Superior temporal gyrus (tissue), 1 donor: ENCODE results near the gene SCAANT1.
A peak's percentile ranks its signal among the peaks of the same experiment; 100 is the strongest.

ENCODE experiments used
- DNase-seq: peaks from one replicate; pipeline ENCODE4 v3.0.0-alpha.2; 2016; ENCODE audit errors: extremely low spot score

Gene SCAANT1

GRCh38 chr3:63934041-63934866 is 22.1 kb upstream of the SCAANT1 start:
- no peak for DNase-seq

- DNase-seq, result no peak
Measured at GRCh38 chr3:63933459-63933858, 21.3 kb upstream of the SCAANT1 start.

GRCh38 chr3:63932509-63933212 is 20.5 kb upstream of the SCAANT1 start:
- DNase-seq, result no peak

DNA sequence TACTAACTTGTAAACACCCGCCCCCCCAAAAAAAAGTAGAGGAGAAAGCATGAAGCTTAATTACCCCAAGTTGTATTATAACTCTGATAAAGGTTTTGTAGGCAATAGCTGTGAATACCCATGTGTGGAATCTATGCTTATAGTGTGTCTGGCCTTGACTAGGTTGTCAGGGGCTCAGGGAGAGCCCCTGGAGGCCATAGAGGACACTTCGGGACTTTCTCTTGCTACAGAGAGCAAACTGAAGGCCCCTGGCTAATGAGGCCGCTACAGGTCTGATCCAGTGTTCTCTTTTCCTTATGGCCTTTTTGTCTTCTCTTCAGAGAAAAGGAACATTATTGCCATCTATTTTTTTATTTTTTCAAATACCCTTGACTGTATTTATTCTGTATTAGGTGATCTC is 19.1 kb upstream of the SCAANT1 start:
- no peak for DNase-seq

- peak; percentile 45 for DNase-seq
Measured at GRCh38 chr3:63927422-63928280, 15.5 kb upstream of the SCAANT1 start.

- DNase-seq, result no peak
Measured at GRCh38 chr3:63926309-63926708, 14.1 kb upstream of the SCAANT1 start.

- DNase-seq, result no peak
Measured at GRCh38 chr3:63922491-63923199, 10.5 kb upstream of the SCAANT1 start.

GRCh38 chr3:63921741-63922482 is 9.7 kb upstream of the SCAANT1 start:
- no peak for DNase-seq

DNA sequence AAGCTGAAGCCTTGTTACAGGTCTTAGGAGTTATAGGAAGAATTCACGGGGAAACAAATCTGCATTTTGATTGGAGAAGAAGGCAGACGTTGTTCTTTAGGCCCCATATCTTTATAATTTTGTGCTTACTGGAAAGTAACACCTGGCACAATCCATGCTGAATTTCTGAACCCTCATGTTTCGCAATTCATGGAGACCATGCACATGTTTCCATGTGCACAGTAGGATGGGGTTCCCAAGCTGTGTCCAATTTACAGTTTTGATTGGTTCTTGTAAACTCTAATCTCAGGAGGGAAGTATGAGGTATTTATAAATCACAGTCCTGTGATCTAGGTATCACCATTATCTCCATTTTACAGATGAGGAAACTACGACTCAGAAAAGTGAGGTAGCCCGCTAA is 7.8 kb upstream of the SCAANT1 start:
- no peak for DNase-seq

DNA sequence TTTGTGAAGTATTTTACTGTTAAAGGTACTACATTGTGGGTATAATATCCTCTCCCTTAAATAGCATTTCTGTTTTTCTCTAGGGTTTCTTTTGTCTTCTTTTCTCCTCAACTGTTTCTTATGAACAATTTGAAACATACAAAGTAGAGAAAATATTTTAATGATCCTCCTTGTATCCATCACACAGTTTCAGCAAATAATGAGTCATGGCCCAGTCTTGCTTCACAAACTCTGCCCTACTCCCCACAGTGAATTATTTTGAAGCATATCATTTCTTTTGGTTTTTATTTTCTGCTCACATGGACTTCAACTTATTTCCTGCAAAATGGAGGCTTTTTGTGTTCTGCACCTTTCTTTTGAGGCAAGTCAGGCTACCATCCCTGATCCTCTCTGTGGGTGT is 6.1 kb upstream of the SCAANT1 start:
- DNase-seq, result no peak

- no peak for DNase-seq
Measured at GRCh38 chr3:63914312-63914711, 2.1 kb upstream of the SCAANT1 start.

DNA sequence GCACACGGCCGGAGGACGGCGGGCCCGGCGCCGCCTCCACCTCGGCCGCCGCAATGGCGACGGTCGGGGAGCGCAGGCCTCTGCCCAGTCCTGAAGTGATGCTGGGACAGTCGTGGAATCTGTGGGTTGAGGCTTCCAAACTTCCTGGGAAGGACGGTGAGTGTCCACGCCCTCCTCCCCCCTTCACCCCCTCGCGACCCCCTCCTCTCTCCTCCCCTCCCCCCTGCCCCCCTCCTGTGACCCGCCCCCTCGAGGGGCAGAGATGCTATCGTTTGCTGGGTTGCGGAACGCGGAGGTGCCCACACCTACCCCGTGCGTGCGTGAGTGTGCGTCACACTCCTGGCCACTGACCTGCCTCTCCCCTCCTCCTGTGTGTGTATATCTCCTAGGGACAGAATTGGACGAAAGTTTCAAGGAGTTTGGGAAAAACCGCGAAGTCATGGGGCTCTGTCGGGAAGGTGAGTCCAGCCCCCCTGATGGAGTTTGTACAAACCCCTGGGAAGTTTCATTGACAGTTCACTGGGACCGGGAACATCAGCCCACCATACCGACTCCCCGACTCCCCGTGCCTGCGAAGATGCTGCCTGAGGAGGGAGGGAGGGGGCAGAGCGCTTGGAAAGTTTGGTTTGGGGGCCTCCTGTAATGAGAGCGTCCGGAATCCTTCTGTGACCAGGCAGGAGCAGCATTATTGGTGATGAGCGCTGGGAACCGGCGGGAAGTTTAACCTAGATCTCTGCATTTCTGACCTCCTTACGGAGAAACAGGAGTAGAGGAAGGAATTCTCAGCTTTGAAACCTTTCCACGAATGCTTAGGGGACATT is 795 bp upstream of the SCAANT1 start:
- DNase-seq, result no peak

DNA sequence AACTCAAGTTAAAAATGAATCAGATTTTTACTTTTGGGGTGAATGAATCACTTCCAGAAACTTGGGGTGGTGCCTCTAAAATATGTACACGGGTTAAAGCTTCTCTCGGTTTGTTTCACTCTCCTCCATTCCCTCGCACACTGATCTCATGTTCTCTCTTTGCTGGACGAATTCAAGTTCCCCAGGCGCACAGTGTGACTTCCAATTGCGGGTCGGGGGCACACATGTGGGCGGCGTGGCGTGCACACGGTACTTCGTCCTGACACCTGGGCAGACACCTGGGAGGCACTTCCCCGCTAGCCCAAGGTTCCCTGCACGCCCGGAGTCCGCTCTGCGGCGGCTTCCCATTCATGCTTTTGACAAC is 692 bp downstream of the SCAANT1 start:
- DNase-seq, result no peak

DNA sequence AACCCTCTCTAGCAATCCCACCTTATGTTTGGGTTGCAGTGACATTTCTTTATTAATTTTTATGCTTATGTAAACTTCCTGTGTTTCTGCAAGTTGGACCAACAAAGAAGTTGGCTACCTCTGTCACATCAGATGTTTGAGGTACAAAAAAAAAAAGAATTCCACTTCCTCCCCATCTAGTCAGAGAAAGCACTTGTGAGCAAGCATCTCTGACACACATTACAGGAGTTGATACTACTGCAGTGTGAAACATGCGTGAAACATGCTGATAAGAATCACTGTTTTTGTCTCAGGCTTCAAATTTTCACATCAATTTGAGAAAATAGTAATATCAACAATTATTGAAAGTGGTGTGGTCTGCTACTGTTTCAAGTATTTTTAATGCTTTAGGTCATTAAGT is 1.3 kb downstream of the SCAANT1 start:
- no peak for DNase-seq

- DNase-seq, result no peak
Measured at GRCh38 chr3:63910001-63910400, 2.2 kb downstream of the SCAANT1 start.

DNA sequence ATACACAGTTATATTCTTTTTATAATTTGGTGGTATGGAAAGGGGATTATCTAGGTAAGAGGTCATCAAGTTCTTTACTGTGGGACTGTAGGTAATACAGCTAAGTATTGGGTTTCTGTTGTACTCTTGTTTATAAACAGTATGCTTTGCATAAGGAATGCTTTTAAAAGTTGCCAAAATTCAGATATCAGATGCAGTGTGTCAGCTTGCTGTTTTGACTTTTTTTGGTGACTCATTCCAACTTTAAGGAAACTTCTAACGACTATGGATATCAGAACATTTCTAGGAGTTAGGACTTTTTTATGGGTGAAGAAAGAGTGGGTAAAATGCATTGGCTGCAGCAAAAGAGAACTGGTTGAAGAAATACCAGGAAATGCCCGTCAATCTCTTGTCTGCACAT is 2.8 kb downstream of the SCAANT1 start:
- DNase-seq, result no peak

DNA sequence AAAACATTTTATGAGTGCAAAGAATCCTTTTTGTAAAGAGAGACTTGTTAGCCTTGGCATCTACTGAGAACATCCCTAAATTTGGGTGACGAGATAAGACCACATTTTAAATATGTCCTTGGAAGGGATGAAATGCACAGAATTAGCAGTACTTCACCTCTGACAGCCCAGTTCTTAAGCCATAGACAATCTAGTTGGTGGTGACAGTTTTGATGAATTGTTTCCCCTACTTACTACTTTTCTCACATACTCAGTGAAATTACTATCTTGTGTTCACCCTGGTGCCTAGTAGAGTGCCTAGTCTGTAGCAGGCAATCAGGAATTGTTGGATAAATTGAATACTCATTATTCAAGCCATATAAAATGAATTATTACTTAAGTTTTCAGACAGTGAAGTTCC is 3.4 kb downstream of the SCAANT1 start:
- no peak for DNase-seq

GRCh38 chr3:63908081-63908736 is 4.0 kb downstream of the SCAANT1 start:
- DNase-seq, result no peak

DNA sequence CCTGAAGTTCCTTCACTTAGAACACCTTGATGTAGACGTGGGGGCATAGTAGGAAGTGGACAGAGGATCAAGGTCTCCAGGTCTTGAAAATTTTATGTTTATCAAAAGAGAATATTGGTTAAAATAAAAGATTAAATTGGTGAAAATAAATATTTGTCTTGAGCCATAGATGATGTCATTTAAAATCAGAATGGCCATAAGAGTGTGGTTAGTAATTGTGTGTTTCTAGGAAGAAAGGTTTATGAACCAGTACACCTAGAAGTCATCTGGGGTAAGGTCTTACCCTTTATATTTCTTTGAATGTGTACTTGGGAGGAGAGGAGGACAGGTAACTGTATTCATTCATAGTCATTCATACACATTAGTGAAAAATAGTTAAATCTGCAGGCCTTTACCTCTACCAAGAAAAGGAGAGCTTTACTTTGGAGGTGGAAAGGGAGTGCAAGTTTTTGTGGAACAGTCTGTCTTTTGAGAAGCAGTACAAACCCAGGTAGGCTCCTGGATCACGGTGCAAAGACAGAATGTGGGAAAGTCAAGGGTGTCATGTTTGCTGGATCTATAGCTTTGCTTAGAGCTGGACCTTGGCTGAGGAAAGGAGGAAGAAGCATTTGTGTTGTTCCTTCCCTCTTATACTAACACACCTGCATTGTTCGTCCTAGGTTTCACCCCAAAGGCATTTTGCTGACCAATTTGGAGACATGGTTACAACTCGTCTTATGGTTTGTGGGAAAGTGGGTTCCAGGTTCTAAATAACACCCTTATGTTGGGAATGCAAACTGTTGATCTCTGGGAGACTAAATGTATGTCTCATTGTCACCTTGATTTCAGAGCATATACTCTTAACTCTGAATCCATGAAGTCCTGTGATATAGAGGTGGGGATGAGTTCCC is 6.2 kb downstream of the SCAANT1 start:
- DNase-seq, result no peak
